HG03025 (cell line): ENCODE results near the gene ROR1.

Source experiments
- ATAC-seq: cut with Tn5 transposase; IDR thresholded peaks from one replicate; pipeline ENCODE4 v1.9.1; 2021; ENCODE audit warnings: mild to moderate bottlenecking, moderate library complexity; ENCODE audit not compliant: unreplicated experiment, low FRiP score

The ROR1 gene

GRCh38 chr1:64150266-64150665, 376.4 kb downstream of the ROR1 start:
- ATAC-seq = no peak

GRCh38 chr1:64150729-64151230, 377.0 kb downstream of the ROR1 start:
- ATAC-seq = no peak

- no peak for ATAC-seq
These were observed 381.5 kb downstream of the ROR1 start for GRCh38 chr1:64155278-64155677.

- ATAC-seq = no peak
These were observed 387.6 kb downstream of the ROR1 start for GRCh38 chr1:64161357-64161941.

- ATAC-seq = no peak
These were observed 388.3 kb downstream of the ROR1 start for GRCh38 chr1:64162151-64162550.

GRCh38 chr1:64162804-64163203, 389.0 kb downstream of the ROR1 start:
- no peak for ATAC-seq

- no peak for ATAC-seq
These were observed 389.6 kb downstream of the ROR1 start for GRCh38 chr1:64163431-64163830.

GRCh38 chr1:64163970-64164369, 390.2 kb downstream of the ROR1 start:
- no peak for ATAC-seq

- no peak for ATAC-seq
These were observed 392.8 kb downstream of the ROR1 start for GRCh38 chr1:64166629-64167028.

GRCh38 chr1:64167176-64167575, 393.4 kb downstream of the ROR1 start:
- ATAC-seq = no peak

- ATAC-seq = no peak
These were observed 397.4 kb downstream of the ROR1 start for GRCh38 chr1:64171246-64171645.

- peak; percentile 69 for ATAC-seq
These were observed 398.0 kb downstream of the ROR1 start for GRCh38 chr1:64171797-64172281.

- peak; percentile 53 for ATAC-seq
These were observed 398.7 kb downstream of the ROR1 start for GRCh38 chr1:64172458-64172983.

- ATAC-seq = no peak
These were observed 399.6 kb downstream of the ROR1 start for GRCh38 chr1:64173336-64173940.

GRCh38 chr1:64175639-64176038, 401.8 kb downstream of the ROR1 start:
- ATAC-seq = no peak

GRCh38 chr1:64176659-64177058, 402.8 kb downstream of the ROR1 start:
- no peak for ATAC-seq

- ATAC-seq = no peak
These were observed 405.8 kb downstream of the ROR1 start for GRCh38 chr1:64179588-64179987.

- ATAC-seq = no peak
These were observed 408.4 kb downstream of the ROR1 start for GRCh38 chr1:64182207-64182606.

GRCh38 chr1:64183395-64184002, 409.7 kb downstream of the ROR1 start:
- ATAC-seq = no peak

GRCh38 chr1:64184003-64184440, 410.2 kb downstream of the ROR1 start:
- ATAC-seq = no peak

GRCh38 chr1:64186138-64186897, 412.5 kb downstream of the ROR1 start:
- no peak for ATAC-seq
